Neural cell (in vitro differentiated cells): ENCODE measurements around the gene SWT1. TPM values are rescaled to one million over a fixed set of nuclear protein-coding genes. Genes with fewer than 3 reads are reported as not detected.

Experiments used
- H2AFZ ChIP-seq: fragments of 200-600, 300-800 bp; sonication (generic), shearing (Covaris generic); 2 replicates; pipeline ENCODE4 v1.6.0; 2014; ENCODE audit warnings: low read depth, mild to moderate bottlenecking, antibody characterized with exemption, low read length, moderate library complexity
- H3F3A ChIP-seq: fragments of 200-600 bp; shearing (Covaris generic); 2 replicates; pipeline ENCODE4 v1.6.1; 2016; ENCODE audit warnings: mild to moderate bottlenecking, moderate library complexity, mixed read lengths, antibody characterized with exemption, low read length; ENCODE audit not compliant: insufficient read depth, poor library complexity, severe bottlenecking
- H3K27ac ChIP-seq: fragments of 200-600, 300-800 bp; sonication (generic), shearing (Covaris generic); 2 replicates; pipeline ENCODE4 v1.5.1; 2014; ENCODE audit warnings: mild to moderate bottlenecking, low read length, moderate library complexity
- H3K27me3 ChIP-seq: fragments of 300-800, 200-600 bp; sonication (generic), shearing (Covaris generic); 2 replicates; pipeline ENCODE4 v1.6.0; 2014; ENCODE audit warnings: mild to moderate bottlenecking, low read depth, low read length, moderate library complexity; ENCODE audit not compliant: insufficient read depth
- H3K36me3 ChIP-seq: fragments of 300-800, 200-600 bp; sonication (generic), shearing (Covaris generic); 2 replicates; pipeline ENCODE4 v1.5.1; 2014; ENCODE audit warnings: mild to moderate bottlenecking, antibody characterized with exemption, low read length, moderate library complexity; ENCODE audit not compliant: insufficient read depth
- H3K4me2 ChIP-seq: fragments of 300-800, 200-600 bp; sonication (generic), shearing (Covaris generic); 2 replicates; pipeline ENCODE4 v1.6.0; 2014; ENCODE audit warnings: mild to moderate bottlenecking, low read length
- H3K4me3 ChIP-seq: fragments of 300-800, 200-600 bp; sonication (generic), shearing (Covaris generic); 2 replicates; pipeline ENCODE4 v1.5.1; 2014; ENCODE audit warnings: mild to moderate bottlenecking, low read length, moderate library complexity
- H3K79me2 ChIP-seq: fragments of 200-600 bp; shearing (Covaris generic); replicated peaks from 2 replicates; pipeline ENCODE4 v1.6.0; 2014; ENCODE audit warnings: mild to moderate bottlenecking, low read length, moderate library complexity; ENCODE audit not compliant: insufficient read depth
- H3K9ac ChIP-seq: fragments of 300-800, 200-600 bp; sonication (generic), shearing (Covaris generic); 2 replicates; pipeline ENCODE4 v1.6.1; 2016; ENCODE audit warnings: mild to moderate bottlenecking, low read length, mixed read lengths
- H3K9me2 ChIP-seq: fragments of 200-600 bp; shearing (Covaris generic); 2 replicates; pipeline ENCODE4 v1.6.1; 2016; ENCODE audit warnings: mild to moderate bottlenecking, low read length, mixed read lengths; ENCODE audit not compliant: insufficient read depth
- H3K9me3 ChIP-seq: fragments of 200-600, 300-800 bp; sonication (generic), shearing (Covaris generic); 2 replicates; pipeline ENCODE4 v1.6.1; 2016; ENCODE audit warnings: mild to moderate bottlenecking, mixed run types, low read length, moderate library complexity, mixed read lengths
- H4K20me1 ChIP-seq: fragments of 200-600 bp; shearing (Covaris generic); 2 replicates; pipeline ENCODE4 v1.6.1; 2016; ENCODE audit warnings: mild to moderate bottlenecking, mixed run types; ENCODE audit not compliant: insufficient read depth
- CTCF ChIP-seq: fragments of 450-650 bp; IDR thresholded peaks from 2 replicates; pipeline ENCODE4 v1.5.1; 2014; ENCODE audit warnings: antibody characterized with exemption, mild to moderate bottlenecking, moderate library complexity; ENCODE audit not compliant: poor library complexity, severe bottlenecking
- EP300 ChIP-seq: fragments of 450-650 bp; conservative IDR thresholded peaks from 2 replicates; pipeline ENCODE4 v1.6.1; 2014; ENCODE audit warnings: antibody characterized with exemption, mild to moderate bottlenecking, moderate library complexity; ENCODE audit not compliant: poor library complexity, severe bottlenecking
- EZH2 ChIP-seq: fragments of 200-600, 300-800 bp; shearing (Covaris generic), sonication (generic); IDR thresholded peaks from 2 replicates; pipeline ENCODE4 v1.6.1; 2014; ENCODE audit warnings: antibody characterized with exemption, low read length, borderline replicate concordance, mild to moderate bottlenecking; ENCODE audit not compliant: insufficient read depth, poor library complexity, severe bottlenecking
- MXI1 ChIP-seq: fragments of 450-650 bp; conservative IDR thresholded peaks from 2 replicates; pipeline ENCODE4 v1.6.1; 2014; ENCODE audit warnings: antibody characterized with exemption, mild to moderate bottlenecking; ENCODE audit not compliant: poor library complexity, severe bottlenecking
- POLR2AphosphoS5 ChIP-seq: IDR thresholded peaks from 2 replicates; pipeline ENCODE4 v1.6.1; 2012
- RAD21 ChIP-seq: fragments of 450-650 bp; conservative IDR thresholded peaks from 2 replicates; pipeline ENCODE4 v1.6.1; 2014; ENCODE audit warnings: antibody characterized with exemption, mild to moderate bottlenecking, moderate library complexity
- REST ChIP-seq: IDR thresholded peaks from 2 replicates; pipeline ENCODE4 v1.6.1; 2012; ENCODE audit warnings: borderline replicate concordance
- SMC3 ChIP-seq: fragments of 450-650 bp; conservative IDR thresholded peaks from 2 replicates; pipeline ENCODE4 v1.6.1; 2014; ENCODE audit warnings: antibody characterized with exemption, mild to moderate bottlenecking, moderate library complexity; ENCODE audit not compliant: poor library complexity
- TAF1 ChIP-seq: IDR thresholded peaks from 2 replicates; pipeline ENCODE4 v1.6.1; 2012; ENCODE audit warnings: low read depth
- polyA plus RNA-seq: library from polyadenylated mRNA; depleted of rRNA; stranded (reverse); fragments of >200 nt; gene quantifications from 2 replicates; pipeline ENCODE4 v1.2.3, GENCODE V29; 2014

The SWT1 gene
- polyA plus RNA-seq, 1 donor from 2014 or later: 9.3 TPM

GRCh38 chr1:185287451-185287850 is 130.5 kb downstream of the SWT1 start:
- no peaks in the 10 kb centered on the region for H4K20me1 ChIP-seq
- no peak overlapping the region for H2AFZ ChIP-seq
- no peak overlapping the region for H3K4me3 ChIP-seq
- H3K36me3 ChIP-seq: no peaks in the 10 kb centered on the region
- no peak overlapping the region for H3K27ac ChIP-seq
- H3K9ac ChIP-seq: no peak overlapping the region
- H3K27me3 ChIP-seq: no peaks in the 10 kb centered on the region
- H3K9me3 ChIP-seq: no peaks in the 10 kb centered on the region
- no peaks in the 10 kb centered on the region for H3K79me2 ChIP-seq
- no peak overlapping the region for H3K4me2 ChIP-seq
- TF ChIP-seq POLR2AphosphoS5: no peak
- TF ChIP-seq RAD21: no peak
- no peak for TF ChIP-seq MXI1
- TF ChIP-seq TAF1: no peak
- no peak for TF ChIP-seq CTCF
- TF ChIP-seq REST: no peak
- TF ChIP-seq EP300: no peak
- no peak for TF ChIP-seq SMC3
- TF ChIP-seq EZH2: no peak
- H3K9me2 ChIP-seq: no peaks in the 10 kb centered on the region
- no peaks in the 10 kb centered on the region for H3F3A ChIP-seq

- H3K79me2 ChIP-seq: no peaks in the 10 kb centered on the region
- H3K9ac ChIP-seq: no peak overlapping the region
- no peaks in the 10 kb centered on the region for H3K27me3 ChIP-seq
- H3K9me3 ChIP-seq: no peaks in the 10 kb centered on the region
- H3K27ac ChIP-seq: no peak overlapping the region
- H3K36me3 ChIP-seq: no peaks in the 10 kb centered on the region
- H3K9me2 ChIP-seq: no peaks in the 10 kb centered on the region
- no peak overlapping the region for H3K4me2 ChIP-seq
- no peaks in the 10 kb centered on the region for H3F3A ChIP-seq
- no peak for TF ChIP-seq RAD21
- TF ChIP-seq SMC3: no peak
- no peak for TF ChIP-seq EZH2
- TF ChIP-seq REST: no peak
- no peak for TF ChIP-seq TAF1
- no peak for TF ChIP-seq EP300
- TF ChIP-seq POLR2AphosphoS5: no peak
- TF ChIP-seq CTCF: no peak
- no peak overlapping the region for H2AFZ ChIP-seq
- H4K20me1 ChIP-seq: no peaks in the 10 kb centered on the region
- H3K4me3 ChIP-seq: no peak overlapping the region
Observed at GRCh38 chr1:185288435-185288834, 131.5 kb downstream of the SWT1 start.
